ENCODE results near the gene FBXW8.
"Not testable (repeated sequence)": the region's sequence is repeated elsewhere in the genome, so short reads cannot be mapped to it uniquely, and the experiment has no call there.

The FBXW8 gene

DNA sequence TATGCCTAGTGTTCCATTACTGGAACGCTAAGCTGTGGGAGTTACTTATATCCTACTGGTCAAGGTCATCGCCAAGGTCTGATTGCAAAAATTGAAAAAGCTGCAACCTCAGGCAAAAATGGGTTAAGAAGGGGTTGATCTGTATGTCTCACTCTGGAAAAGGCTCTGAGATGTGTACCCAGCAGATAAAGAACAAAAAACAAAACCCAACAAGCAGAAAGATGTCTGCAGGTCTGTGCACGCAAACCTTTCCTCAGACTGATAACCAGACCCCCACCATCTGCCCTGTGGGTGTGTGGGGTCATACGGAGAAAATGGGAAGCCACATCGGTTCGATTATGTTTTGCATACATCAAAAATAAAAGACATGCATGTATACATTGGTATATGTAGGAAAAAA lies 132.1 kb downstream of the FBXW8 start:
- no peak for DNase-seq

DNA sequence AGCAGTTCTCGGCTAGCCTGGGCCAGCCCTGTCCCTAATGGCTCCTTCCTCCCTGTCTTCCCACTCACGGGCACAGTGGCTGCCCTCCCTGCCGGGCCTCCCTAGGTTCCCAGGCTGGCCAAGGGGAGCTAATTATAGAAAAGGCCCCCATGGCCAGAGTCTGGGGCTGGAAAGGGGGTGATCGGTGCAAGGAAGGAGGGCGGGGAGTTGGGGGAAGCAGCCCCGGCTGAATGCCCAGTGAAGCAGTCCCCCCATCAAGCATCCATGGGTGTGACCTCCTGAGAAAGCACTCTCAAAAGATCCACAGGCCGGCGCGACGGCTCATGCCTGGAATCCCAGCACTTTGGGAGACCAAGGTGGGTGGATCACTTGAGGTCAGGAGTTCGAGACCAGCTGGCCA lies 133.6 kb downstream of the FBXW8 start:
- no peak for DNase-seq

DNA sequence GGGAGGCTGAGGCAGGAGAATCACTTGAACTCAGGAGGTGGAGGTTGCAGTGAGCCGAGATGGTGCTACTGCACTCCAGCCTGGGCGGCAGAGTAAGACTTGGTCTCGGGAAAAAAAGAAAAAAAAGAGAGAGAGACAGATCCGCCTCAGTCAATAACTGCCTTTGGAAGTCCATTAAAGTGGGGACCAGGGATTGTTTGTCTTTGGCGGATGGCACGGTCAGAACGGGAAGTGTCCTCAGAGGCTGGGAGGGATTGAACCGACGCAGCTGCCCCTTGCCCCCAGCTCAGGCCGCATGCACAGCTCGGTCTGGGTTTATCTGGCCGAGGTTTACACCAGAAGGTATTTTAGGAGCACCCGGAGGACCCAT lies 134.0 kb downstream of the FBXW8 start:
- no peak for DNase-seq

DNA sequence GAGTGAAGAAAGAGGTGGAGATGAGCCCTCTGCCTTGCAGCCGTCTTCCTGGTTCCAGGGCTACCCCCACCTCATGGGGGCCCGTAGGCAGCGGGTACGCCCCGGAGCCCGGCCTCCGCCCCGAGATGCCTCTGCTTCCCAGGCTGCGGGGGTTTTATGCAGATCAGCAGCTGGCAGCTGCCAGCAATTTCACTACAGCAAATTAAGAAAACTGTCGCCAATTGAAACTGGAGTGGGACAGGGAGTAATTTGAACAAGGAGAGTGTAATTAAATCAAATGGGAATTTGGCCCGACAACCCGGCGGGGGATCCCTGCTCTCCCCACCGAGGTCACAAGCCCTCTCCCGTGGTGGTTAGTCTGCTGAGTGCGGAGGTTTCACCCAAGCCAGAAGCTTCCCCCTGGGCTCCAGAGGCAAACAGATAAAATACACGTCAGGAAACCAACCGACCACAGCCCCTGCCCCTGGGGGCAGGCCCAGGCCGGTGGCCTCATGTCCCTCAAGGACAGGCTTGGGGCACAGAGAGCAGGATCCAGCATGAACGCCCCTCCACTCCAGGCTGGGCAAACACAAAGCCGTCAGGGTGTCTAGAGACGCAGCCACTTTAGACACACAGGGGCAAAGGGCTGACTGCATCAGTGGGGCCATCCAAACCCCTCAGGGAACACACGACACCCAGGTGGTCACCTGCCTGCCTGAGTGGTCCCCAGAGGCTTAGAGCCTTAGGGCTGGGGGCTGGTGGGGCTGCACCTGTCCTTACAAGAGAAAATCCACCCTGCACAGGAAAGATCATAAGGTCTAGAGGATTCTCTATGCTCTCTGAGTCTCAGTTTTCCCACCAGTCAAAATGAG lies 134.6 kb downstream of the FBXW8 start:
- DNase-seq: no peak

- no peak for DNase-seq
These were observed 135.2 kb downstream of the FBXW8 start for GRCh38 chr12:117046011-117046369.

DNA sequence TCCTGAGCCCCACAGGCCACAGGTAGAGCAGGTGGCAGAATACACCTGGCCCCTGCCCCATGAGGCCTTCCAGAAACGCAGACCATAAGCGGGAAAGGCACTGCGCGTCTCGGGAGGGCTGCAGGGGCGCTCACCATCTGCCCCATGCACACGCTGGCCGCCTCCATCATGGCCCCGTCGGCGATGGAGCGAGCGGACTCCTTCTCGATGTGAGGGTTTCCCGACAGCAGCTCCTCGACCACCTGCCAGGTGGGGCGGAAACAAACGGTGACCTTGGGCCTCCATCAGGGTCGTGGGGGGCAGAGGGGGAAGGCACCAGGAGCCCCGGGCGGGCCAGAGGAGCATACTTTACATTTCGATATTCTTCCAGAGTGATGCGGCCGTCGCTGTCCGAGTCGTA lies 135.7 kb downstream of the FBXW8 start:
- DNase-seq: no peak

DNA sequence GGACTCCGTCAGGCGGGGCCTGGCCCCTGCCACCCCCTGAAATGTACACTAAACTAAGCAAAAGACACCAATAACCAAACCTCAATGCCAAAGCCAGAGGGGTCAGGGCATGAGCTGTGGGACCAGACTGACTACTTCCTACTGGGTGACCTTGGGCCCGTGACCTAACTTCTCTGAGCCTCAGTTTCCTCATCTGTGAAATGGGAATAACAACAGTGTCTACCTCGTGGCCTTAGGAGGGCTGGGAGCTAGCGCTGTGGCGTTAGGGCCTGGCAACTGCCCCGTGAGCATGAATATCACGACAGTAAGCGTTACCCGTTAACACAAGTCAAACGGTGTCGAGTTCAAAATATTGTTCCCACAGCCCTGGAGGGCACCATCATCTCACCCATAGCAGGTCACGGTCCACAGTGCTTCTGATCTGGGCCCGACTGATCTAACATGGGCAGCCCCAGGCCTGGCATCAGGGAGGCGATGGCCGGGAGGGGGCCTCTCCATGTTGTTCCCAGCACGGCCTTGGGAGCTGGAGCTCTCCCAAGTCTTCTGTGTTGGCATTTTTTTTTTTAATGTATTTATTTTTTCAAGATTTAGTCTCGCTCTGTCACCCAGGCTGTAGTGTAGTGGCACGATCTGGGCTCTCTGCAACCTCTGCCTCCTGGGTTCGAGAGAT lies 136.2 kb downstream of the FBXW8 start:
- DNase-seq: no peak

GRCh38 chr12:117047810-117048584 lies 137.2 kb downstream of the FBXW8 start:
- DNase-seq: no peak

GRCh38 chr12:117048585-117048904 lies 137.8 kb downstream of the FBXW8 start:
- DNase-seq: no peak

GRCh38 chr12:117049295-117049694 lies 138.5 kb downstream of the FBXW8 start:
- no peak for DNase-seq

GRCh38 chr12:117050060-117050459 lies 139.3 kb downstream of the FBXW8 start:
- no peak for DNase-seq

GRCh38 chr12:117051380-117051779 lies 140.6 kb downstream of the FBXW8 start:
- DNase-seq: no peak

DNA sequence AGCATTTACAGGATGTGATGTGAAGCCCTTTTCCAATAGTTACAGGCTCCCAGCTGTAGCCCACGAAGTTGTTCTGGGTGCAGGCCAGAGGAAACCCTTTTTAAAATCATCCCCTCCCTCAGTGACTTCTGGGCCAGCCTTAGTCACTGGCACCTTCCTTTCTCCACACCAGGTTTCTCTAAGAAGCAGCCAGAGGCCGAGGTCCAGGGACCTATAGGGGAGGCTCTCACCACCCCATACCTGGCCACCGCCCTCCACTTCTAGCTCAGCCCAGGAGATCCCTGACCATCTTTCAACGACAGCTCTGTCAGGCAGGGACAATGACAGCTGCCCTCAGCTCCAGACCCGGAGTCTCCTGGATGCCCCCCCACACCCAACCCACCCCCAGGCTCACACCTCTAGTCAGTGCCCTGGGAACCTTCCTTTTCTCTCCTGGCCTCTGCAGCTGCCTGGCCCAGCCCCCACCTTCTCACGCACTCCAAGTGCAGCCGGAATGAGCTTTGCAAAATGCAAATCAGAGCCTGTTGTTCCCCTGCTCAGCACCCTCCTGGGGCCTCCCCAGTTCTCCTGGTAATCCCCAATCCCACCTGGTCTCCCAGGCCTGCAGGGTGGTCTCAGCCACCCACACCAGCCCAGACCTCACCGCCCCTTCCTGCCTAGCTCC lies 141.8 kb downstream of the FBXW8 start:
- DNase-seq: no peak

GRCh38 chr12:117053050-117053400 lies 142.3 kb downstream of the FBXW8 start:
- DNase-seq: no peak

DNA sequence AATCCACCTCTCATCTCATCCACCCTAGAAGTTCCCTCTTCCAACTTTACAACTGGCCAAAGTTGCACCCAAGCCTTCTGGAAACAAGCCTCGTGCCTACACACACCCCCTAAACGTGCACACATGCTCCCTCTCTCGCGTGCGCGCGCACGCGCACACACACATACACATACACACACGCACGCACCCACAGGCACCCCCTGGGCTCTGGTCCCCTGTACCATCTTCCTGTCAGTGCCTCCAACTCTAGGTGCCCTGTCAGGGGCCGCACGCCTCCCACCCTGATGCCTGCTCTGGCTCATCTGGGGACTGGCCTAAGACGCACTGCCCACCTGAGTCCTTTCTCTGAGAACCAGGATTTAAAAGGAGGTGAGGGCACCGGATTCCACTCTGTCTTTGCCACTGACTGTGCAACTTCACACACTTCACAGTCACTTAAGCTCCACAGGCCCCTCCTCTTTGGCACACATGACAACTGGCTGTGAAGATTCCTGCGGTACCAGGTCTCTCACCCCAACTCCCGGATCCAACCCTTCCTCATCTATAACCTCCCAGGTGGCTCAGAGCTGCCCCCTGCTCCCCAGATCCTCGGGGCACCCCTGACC lies 142.9 kb downstream of the FBXW8 start:
- no peak for DNase-seq

DNA sequence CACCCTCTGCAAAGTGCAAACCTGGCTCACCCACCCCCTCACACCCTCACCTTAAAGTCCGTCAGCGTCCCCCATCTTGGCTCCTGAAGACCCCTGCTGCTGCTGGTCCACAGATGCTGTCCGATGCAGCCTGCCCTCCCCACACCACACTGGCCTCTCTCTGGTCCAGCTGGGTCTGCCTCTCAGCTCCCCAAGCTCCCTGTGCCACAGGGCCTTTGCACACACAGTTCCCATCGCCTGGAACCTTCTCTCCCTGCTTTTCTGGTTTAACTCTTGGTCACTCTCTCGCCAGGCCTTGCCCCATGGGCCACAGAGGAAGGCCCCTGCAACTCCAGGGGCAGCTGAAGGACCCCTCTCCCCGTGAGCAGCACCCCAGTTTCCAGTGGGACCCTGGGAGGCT lies 143.5 kb downstream of the FBXW8 start:
- no peak for DNase-seq

GRCh38 chr12:117057626-117058025 lies 146.9 kb downstream of the FBXW8 start:
- not testable (repeated sequence) for DNase-seq

GRCh38 chr12:117058442-117059072 lies 147.8 kb downstream of the FBXW8 start:
- no peak for DNase-seq

- no peak for DNase-seq
These were observed 148.4 kb downstream of the FBXW8 start for GRCh38 chr12:117059156-117059555.

GRCh38 chr12:117060246-117060928 lies 149.6 kb downstream of the FBXW8 start:
- peak; percentile 48 for DNase-seq

GRCh38 chr12:117060929-117061305 lies 150.2 kb downstream of the FBXW8 start:
- no peak for DNase-seq

- DNase-seq: no peak
These were observed 150.9 kb downstream of the FBXW8 start for GRCh38 chr12:117061555-117062079.
